Mammary epithelial cell (primary cell): ENCODE measurements around the gene VIPR2.

Source experiments
- EZH2 ChIP-seq: IDR thresholded peaks from 2 replicates; pipeline ENCODE4 v1.6.1; 2012; ENCODE audit warnings: low read length, inconsistent platforms, borderline replicate concordance
- TF ChIP-seq, protein P1 (sequence below), 2 donors: IDR thresholded peaks in 1 of 2; conservative IDR thresholded peaks in 1 of 2; 2 replicates each; pipeline ENCODE4 v1.5.1; 2011 to 2012; ENCODE audit warnings: inconsistent platforms in 2 of 2, low read length in 2 of 2, mild to moderate bottlenecking in 2 of 2, control low read depth in 1 of 2, low read depth in 1 of 2; ENCODE audit not compliant: insufficient read depth in 1 of 2; ENCODE audit errors: extremely low read depth in 1 of 2

DNA sequence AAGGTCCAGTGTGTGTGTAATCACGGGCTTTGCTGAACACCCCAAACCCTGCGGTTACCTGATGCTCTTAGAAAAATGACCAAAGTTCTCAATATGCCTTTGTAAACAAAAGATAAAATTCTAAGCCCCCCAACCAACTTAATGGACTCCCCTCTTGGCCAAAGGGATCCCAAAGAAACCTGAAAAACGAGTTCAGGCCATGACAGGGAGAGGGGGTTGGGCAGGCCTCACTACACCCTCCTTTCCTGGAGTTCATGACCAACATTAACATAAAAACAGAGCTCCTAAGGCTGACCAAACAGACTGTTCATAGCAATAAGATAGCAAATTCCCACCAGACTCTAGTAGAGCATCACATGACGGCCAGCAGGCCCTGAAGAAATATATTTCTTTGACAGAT, 3.0 kb upstream of the VIPR2 start:
- TF ChIP-seq EZH2, result no peak
- TF ChIP-seq, protein P1, sequence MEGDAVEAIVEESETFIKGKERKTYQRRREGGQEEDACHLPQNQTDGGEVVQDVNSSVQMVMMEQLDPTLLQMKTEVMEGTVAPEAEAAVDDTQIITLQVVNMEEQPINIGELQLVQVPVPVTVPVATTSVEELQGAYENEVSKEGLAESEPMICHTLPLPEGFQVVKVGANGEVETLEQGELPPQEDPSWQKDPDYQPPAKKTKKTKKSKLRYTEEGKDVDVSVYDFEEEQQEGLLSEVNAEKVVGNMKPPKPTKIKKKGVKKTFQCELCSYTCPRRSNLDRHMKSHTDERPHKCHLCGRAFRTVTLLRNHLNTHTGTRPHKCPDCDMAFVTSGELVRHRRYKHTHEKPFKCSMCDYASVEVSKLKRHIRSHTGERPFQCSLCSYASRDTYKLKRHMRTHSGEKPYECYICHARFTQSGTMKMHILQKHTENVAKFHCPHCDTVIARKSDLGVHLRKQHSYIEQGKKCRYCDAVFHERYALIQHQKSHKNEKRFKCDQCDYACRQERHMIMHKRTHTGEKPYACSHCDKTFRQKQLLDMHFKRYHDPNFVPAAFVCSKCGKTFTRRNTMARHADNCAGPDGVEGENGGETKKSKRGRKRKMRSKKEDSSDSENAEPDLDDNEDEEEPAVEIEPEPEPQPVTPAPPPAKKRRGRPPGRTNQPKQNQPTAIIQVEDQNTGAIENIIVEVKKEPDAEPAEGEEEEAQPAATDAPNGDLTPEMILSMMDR (conservative IDR thresholded peaks at IDR 0.05 in 1 of 2, IDR thresholded peaks at IDR 0.05 in 1 of 2; ENCODE audit: extremely low read depth in 1 of 2, insufficient read depth in 1 of 2, low read depth in 1 of 2, low read length in 2 of 2), result no peak
